Measurements from ENCODE around the gene OSBPL10.

DNA sequence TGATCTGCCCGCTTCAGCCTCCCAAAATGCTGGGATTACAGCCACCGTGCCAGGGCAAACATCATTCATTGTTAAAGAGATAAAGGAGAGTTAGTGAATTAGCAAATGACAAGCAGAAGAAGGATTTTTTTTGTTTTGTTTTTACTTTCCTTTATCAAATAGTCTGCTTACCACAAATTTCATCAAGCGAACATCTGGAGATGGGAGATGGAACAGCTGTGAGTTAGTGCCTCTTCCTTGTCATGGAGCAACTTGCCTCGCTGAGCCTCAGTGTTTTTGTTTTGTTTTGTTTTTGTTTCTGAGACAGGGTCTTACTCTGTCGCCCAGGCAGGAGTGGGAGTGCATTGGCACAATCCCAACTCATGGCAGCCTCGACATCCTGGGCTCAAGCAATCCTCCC is 16.4 kb upstream of the OSBPL10 start:
- no peak for TF ChIP-seq EZH2 (IDR thresholded peaks at IDR 0.05; ENCODE audit: insufficient read depth, poor library complexity, severe bottlenecking)
- no peak for TF ChIP-seq EZH2phosphoT487 (IDR thresholded peaks at IDR 0.05; ENCODE audit: insufficient read depth, low read depth)

Measured in GM23248 (cell line).